HPDE6-E6E7 (cell line): ENCODE data around the gene VWA3B.
"Not testable (repeated sequence)": the region's sequence is repeated elsewhere in the genome, so short reads cannot be mapped to it uniquely, and the experiment has no call there.

Experiments used
- DNase-seq: peaks from one replicate; pipeline ENCODE4 v3.0.0; 2011; ENCODE audit warnings: missing footprints; ENCODE audit errors: extremely low spot score

The VWA3B gene

GRCh38 chr2:98085649-98086048, 1.3 kb upstream of the VWA3B start:
- DNase-seq, result no peak

GRCh38 chr2:98087447-98088020, 567 bp downstream of the VWA3B start:
- no peak for DNase-seq

GRCh38 chr2:98088261-98088660, 1.3 kb downstream of the VWA3B start:
- DNase-seq, result no peak

- DNase-seq, result no peak
These were observed 3.0 kb downstream of the VWA3B start for GRCh38 chr2:98089941-98090340.

- no peak for DNase-seq
These were observed 4.0 kb downstream of the VWA3B start for GRCh38 chr2:98090951-98091350.

- DNase-seq, result no peak
These were observed 4.8 kb downstream of the VWA3B start for GRCh38 chr2:98091738-98092137.

- DNase-seq, result no peak
These were observed 6.2 kb downstream of the VWA3B start for GRCh38 chr2:98093146-98093545.

GRCh38 chr2:98093611-98094010, 6.6 kb downstream of the VWA3B start:
- no peak for DNase-seq

- no peak for DNase-seq
These were observed 13.2 kb downstream of the VWA3B start for GRCh38 chr2:98099939-98100743.

- DNase-seq, result not testable (repeated sequence)
These were observed 15.3 kb downstream of the VWA3B start for GRCh38 chr2:98102315-98102714.

- DNase-seq, result no peak
These were observed 15.9 kb downstream of the VWA3B start for GRCh38 chr2:98102878-98103277.

GRCh38 chr2:98108110-98108509, 21.1 kb downstream of the VWA3B start:
- no peak for DNase-seq

- no peak for DNase-seq
These were observed 23.8 kb downstream of the VWA3B start for GRCh38 chr2:98110741-98111140.

GRCh38 chr2:98114643-98115330, 27.8 kb downstream of the VWA3B start:
- DNase-seq, result no peak

- DNase-seq, result no peak
These were observed 31.2 kb downstream of the VWA3B start for GRCh38 chr2:98118161-98118560.

GRCh38 chr2:98118852-98119251, 31.9 kb downstream of the VWA3B start:
- DNase-seq, result no peak

GRCh38 chr2:98121149-98121548, 34.2 kb downstream of the VWA3B start:
- DNase-seq, result no peak

GRCh38 chr2:98122524-98122923, 35.6 kb downstream of the VWA3B start:
- no peak for DNase-seq

- DNase-seq, result no peak
These were observed 36.3 kb downstream of the VWA3B start for GRCh38 chr2:98123286-98123685.

- DNase-seq, result no peak
These were observed 39.1 kb downstream of the VWA3B start for GRCh38 chr2:98126061-98126460.

- DNase-seq, result peak; percentile 62
These were observed 40.4 kb downstream of the VWA3B start for GRCh38 chr2:98127229-98127989.

- no peak for DNase-seq
These were observed 41.7 kb downstream of the VWA3B start for GRCh38 chr2:98128556-98129109.
